ENCODE results near the gene SSH2. TPM values are rescaled to one million over a fixed set of nuclear protein-coding genes. Genes with fewer than 3 reads are reported as not detected.
A peak's percentile ranks its signal among the peaks of the same experiment; 100 is the strongest.

Gene SSH2
- total and polyA plus RNA-seq, 2 experiments from 2014 or later, result 9.9 to 12.7 TPM

DNA sequence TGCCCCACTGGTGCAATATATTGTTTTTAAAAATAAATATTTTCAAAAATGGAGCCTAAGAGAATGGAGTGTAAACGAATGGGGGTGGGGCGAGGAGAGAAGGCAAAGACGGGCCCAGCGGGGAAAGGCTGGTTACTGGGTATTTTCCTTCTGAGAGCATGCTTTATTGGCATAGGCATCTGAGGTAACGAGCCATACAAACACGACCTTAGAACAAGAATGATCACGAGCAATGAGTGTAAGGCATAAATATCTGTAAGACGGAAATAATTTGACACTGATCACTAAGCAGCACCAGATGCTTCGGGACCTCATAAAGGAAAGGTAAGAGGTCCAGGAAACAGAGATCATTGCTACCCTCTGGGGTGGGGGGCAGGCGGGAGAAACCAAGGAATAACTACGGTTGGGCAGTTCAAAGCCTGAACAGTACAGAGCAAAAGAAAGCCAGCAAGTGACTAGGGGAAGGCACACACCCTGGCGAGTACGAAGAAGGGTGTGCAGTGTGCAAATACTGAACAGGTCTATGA lies 959 bp downstream of the SSH2 start:
- peak; percentile 67 for DNase-seq (ENCODE audit: low spot score)
- Histone ChIP-seq H3K36me3 (replicated peaks; ENCODE audit: insufficient read depth, low read depth) (no peaks in the 10 kb centered on the region), H3K4me2 (peak overlapping the region; percentile 91), H4K20me1 (ENCODE audit: insufficient read depth, poor library complexity, severe bottlenecking) (no peaks in the 10 kb centered on the region), H3K9me3 (ENCODE audit: low read depth) (no peaks in the 10 kb centered on the region), H3K27ac (peak overlapping the region; percentile 83), H3K79me2 (peaks cover 45% of the 10 kb centered on the region), H2AFZ (peak overlapping the region; percentile 76), H3K4me1 (ENCODE audit: insufficient read depth) (peaks cover 17% of the 10 kb centered on the region), H3K4me3 (peak overlapping the region; percentile 96), H3K27me3 (no peaks in the 10 kb centered on the region), H3K9me2 (replicated peaks; ENCODE audit: insufficient read depth) (no peaks in the 10 kb centered on the region)
- no peak for TF ChIP-seq EZH2 (IDR thresholded peaks at IDR 0.05; ENCODE audit: borderline replicate concordance)
- TF ChIP-seq EZH2phosphoT487 (IDR thresholded peaks at IDR 0.05; ENCODE audit: low read depth, severe bottlenecking, unreplicated experiment), result no peak
- TF ChIP-seq, protein P1, sequence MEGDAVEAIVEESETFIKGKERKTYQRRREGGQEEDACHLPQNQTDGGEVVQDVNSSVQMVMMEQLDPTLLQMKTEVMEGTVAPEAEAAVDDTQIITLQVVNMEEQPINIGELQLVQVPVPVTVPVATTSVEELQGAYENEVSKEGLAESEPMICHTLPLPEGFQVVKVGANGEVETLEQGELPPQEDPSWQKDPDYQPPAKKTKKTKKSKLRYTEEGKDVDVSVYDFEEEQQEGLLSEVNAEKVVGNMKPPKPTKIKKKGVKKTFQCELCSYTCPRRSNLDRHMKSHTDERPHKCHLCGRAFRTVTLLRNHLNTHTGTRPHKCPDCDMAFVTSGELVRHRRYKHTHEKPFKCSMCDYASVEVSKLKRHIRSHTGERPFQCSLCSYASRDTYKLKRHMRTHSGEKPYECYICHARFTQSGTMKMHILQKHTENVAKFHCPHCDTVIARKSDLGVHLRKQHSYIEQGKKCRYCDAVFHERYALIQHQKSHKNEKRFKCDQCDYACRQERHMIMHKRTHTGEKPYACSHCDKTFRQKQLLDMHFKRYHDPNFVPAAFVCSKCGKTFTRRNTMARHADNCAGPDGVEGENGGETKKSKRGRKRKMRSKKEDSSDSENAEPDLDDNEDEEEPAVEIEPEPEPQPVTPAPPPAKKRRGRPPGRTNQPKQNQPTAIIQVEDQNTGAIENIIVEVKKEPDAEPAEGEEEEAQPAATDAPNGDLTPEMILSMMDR (IDR thresholded peaks at IDR 0.05; ENCODE audit: poor library complexity), result no peak
- WGBS (ENCODE audit: low lambda C conversion rate, missing lambda C conversion rate), result 1% methylated on average over 13 of the region's 13 CpGs

DNA sequence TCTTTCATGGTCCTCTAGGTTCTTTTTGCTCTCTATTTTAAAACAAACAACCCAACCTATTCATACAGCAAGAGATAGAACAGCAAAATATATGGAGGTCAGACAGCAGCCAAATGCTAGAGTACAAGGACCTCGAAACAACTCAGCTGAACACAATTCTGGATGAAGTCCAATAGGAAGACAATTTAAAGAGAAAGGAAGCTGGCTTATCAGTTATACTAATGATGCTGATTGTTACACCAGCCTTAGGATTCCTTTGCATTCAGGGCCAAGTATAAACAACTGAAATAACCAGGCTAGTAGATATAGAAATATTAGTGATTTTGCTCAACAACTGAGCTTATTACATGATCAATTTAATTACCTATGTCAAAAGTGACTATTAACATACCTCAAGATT lies 2.5 kb downstream of the SSH2 start:
- no peaks in the 10 kb centered on the region for H3K36me3 ChIP-seq (replicated peaks; ENCODE audit: insufficient read depth, low read depth)
- 58% methylated on average over 1 of the region's 1 CpG for WGBS (ENCODE audit: low lambda C conversion rate, missing lambda C conversion rate)
- DNase-seq (ENCODE audit: low spot score), result no peak
- H3K4me3 ChIP-seq, result no peak overlapping the region
- H3K4me1 ChIP-seq (ENCODE audit: insufficient read depth), result peaks cover 17% of the 10 kb centered on the region
- no peak overlapping the region for H3K4me2 ChIP-seq
- H4K20me1 ChIP-seq (ENCODE audit: insufficient read depth, poor library complexity, severe bottlenecking), result no peaks in the 10 kb centered on the region
- no peaks in the 10 kb centered on the region for H3K27me3 ChIP-seq
- H3K27ac ChIP-seq, result no peak overlapping the region
- peaks cover 58% of the 10 kb centered on the region for H3K79me2 ChIP-seq
- no peaks in the 10 kb centered on the region for H3K9me2 ChIP-seq (replicated peaks; ENCODE audit: insufficient read depth)
- no peaks in the 10 kb centered on the region for H3K9me3 ChIP-seq (ENCODE audit: low read depth)
- H2AFZ ChIP-seq, result no peak overlapping the region
- TF ChIP-seq EZH2phosphoT487 (IDR thresholded peaks at IDR 0.05; ENCODE audit: low read depth, severe bottlenecking, unreplicated experiment) (no peak), EZH2 (IDR thresholded peaks at IDR 0.05; ENCODE audit: borderline replicate concordance) (no peak)
- TF ChIP-seq, protein P1 (IDR thresholded peaks at IDR 0.05; ENCODE audit: poor library complexity), result no peak

DNA sequence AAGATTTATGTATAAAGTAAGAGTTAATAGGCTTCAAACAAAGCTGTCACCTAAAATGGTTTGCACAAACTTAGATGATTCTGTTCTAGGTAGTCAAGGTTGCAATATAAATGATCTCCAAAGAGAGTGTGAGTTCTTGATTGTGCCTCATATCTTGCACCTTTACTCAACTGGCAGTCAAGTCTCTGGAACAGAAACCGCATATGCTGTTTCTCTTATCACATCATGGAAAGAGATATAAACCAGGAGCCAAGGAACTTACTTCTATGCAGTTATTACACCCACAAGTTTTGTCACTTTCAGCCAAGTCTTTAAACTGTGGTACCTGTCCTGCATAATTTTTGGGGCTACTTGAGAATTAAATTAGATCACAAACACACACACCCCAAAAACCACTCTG lies 5.2 kb downstream of the SSH2 start:
- no peaks in the 10 kb centered on the region for H3K36me3 ChIP-seq (replicated peaks; ENCODE audit: insufficient read depth, low read depth)
- no peak for DNase-seq (ENCODE audit: low spot score)
- 63% methylated on average over 1 of the region's 1 CpG for WGBS (ENCODE audit: low lambda C conversion rate, missing lambda C conversion rate)
- no peak overlapping the region for H3K27ac ChIP-seq
- peaks cover 11% of the 10 kb centered on the region for H3K4me1 ChIP-seq (ENCODE audit: insufficient read depth)
- no peaks in the 10 kb centered on the region for H3K27me3 ChIP-seq
- TF ChIP-seq, protein P1 (IDR thresholded peaks at IDR 0.05; ENCODE audit: poor library complexity), result no peak
- TF ChIP-seq EZH2phosphoT487 (IDR thresholded peaks at IDR 0.05; ENCODE audit: low read depth, severe bottlenecking, unreplicated experiment) (no peak), EZH2 (IDR thresholded peaks at IDR 0.05; ENCODE audit: borderline replicate concordance) (no peak)
- H3K9me3 ChIP-seq (ENCODE audit: low read depth), result no peaks in the 10 kb centered on the region
- H3K4me3 ChIP-seq, result no peak overlapping the region
- H2AFZ ChIP-seq, result no peak overlapping the region
- no peak overlapping the region for H3K4me2 ChIP-seq
- H4K20me1 ChIP-seq (ENCODE audit: insufficient read depth, poor library complexity, severe bottlenecking), result no peaks in the 10 kb centered on the region
- peaks cover 75% of the 10 kb centered on the region for H3K79me2 ChIP-seq
- no peaks in the 10 kb centered on the region for H3K9me2 ChIP-seq (replicated peaks; ENCODE audit: insufficient read depth)
